AG04449 (cell line): ENCODE data around the gene CBX1.

Experiments
- CTCF ChIA-PET: fragments of 350-600 bp; formaldehyde crosslinking; extraction: SDS; loops from one replicate; lab custom pipeline; 2021; ENCODE audit warnings: antibody characterized with exemption; lab: Yijun Ruan, JAX
- POLR2A ChIA-PET: fragments of 400-600, 350-600 bp; formaldehyde crosslinking; extraction: SDS; loops from one replicate; lab custom pipeline; 2020; ENCODE audit warnings: antibody characterized with exemption, inconsistent platforms; lab: Yijun Ruan, JAX
- DNase-seq: peaks from one replicate; pipeline ENCODE4 v3.0.0-alpha.2; 2010; ENCODE audit warnings: low read depth, low spot score
- H3K4me3 ChIP-seq: 2 replicates; pipeline ENCODE4 v1.5.1; 2011; ENCODE audit warnings: low read depth, mild to moderate bottlenecking, control low read depth, low read length
- CTCF ChIP-seq: IDR thresholded peaks from one replicate; pipeline ENCODE4 v1.5.1; 2011; ENCODE audit warnings: mild to moderate bottlenecking, moderate library complexity, low read length, control low read depth, inconsistent platforms; ENCODE audit not compliant: insufficient read depth; ENCODE audit errors: missing control alignments

Gene CBX1

GRCh38 chr17:48053758-48054237 is 47.5 kb downstream of the CBX1 start:
- peak overlapping the region; percentile 20 for H3K4me3 ChIP-seq
- ChIA-PET POLR2A (interaction anchor here (2.5 to 3.4 kb wide), 2 partner anchors 15 to 28 kb away, joined by 10 to 18 read pairs; no protein-coding TSS in a partner anchor), CTCF (interaction anchor here (0.7 to 8.4 kb wide), 4 partner anchors 20 to 75 kb away, joined by 3 to 42 read pairs (median 24); no protein-coding TSS in a partner anchor)
- no peak for DNase-seq
- no peak for TF ChIP-seq CTCF

GRCh38 chr17:48052956-48053757 is 48.1 kb downstream of the CBX1 start:
- peak overlapping the region; percentile 20 for H3K4me3 ChIP-seq
- CTCF ChIA-PET = interaction anchor here (0.7 to 5.3 kb wide), 6 partner anchors 15 to 75 kb away, joined by 3 to 41 read pairs (median 4); no protein-coding TSS in a partner anchor
- DNase-seq = no peak
- POLR2A ChIA-PET = interaction anchor here (1.1 to 3.4 kb wide), 2 partner anchors 23 to 27 kb away, joined by 4 to 18 read pairs; no protein-coding TSS in a partner anchor
- TF ChIP-seq CTCF = no peak

- CTCF ChIA-PET = interaction anchor here (1.1 to 5.3 kb wide), 7 partner anchors 15 to 46 kb away, joined by 3 to 41 read pairs (median 4); no protein-coding TSS in a partner anchor
- TF ChIP-seq CTCF = no peak
- POLR2A ChIA-PET = interaction anchor here (0.9 kb wide), 1 partner anchor 26 kb away, joined by 3 read pairs; no protein-coding TSS in a partner anchor
- DNase-seq = peak; percentile 28
- peak overlapping the region; percentile 27 for H3K4me3 ChIP-seq
Measured at GRCh38 chr17:48051706-48052486, 49.4 kb downstream of the CBX1 start.

- CTCF ChIA-PET = interaction anchor here (2.0 to 3.8 kb wide), 2 partner anchors 15 to 25 kb away, joined by 11 to 28 read pairs; no protein-coding TSS in a partner anchor
- POLR2A ChIA-PET = interaction anchor here (1.5 kb wide), 1 partner anchor 11 kb away, joined by 3 read pairs; no protein-coding TSS in a partner anchor
- TF ChIP-seq CTCF = no peak
- no peak for DNase-seq
- peak overlapping the region; percentile 27 for H3K4me3 ChIP-seq
Measured at GRCh38 chr17:48051283-48051682, 50.0 kb downstream of the CBX1 start.

GRCh38 chr17:48048384-48049126 is 52.7 kb downstream of the CBX1 start:
- TF ChIP-seq CTCF = no peak
- ChIA-PET POLR2A (interaction anchor here (0.5 to 3.9 kb wide), 17 partner anchors 10 to 564 kb away, joined by 3 to 36 read pairs (median 5); partner anchors contain the start of genes CBX1, CDK5RAP3 and COPZ2), CTCF (interaction anchor here (0.6 to 3.8 kb wide), 8 partner anchors 10 to 33 kb away, joined by 3 to 28 read pairs (median 5); no protein-coding TSS in a partner anchor)
- peak overlapping the region; percentile 85 for H3K4me3 ChIP-seq
- DNase-seq = peak; percentile 53
